Stimulated activated naive B cell treated with anti-CD40 and anti-IgM and Interleukin-4, amounts not matched to agents 10 μg/mL and 1 μg/mL and 100 μg/mL, for 72 hours (primary cell): ENCODE measurements around the gene NBEAL2.

Experiments
- ATAC-seq, 2 donors: fragments of 150-1000 bp; cut with Tn5 transposase; replicated peaks; 2 replicates each; pipeline ENCODE4 v1.10.0; 2021; ENCODE audit warnings: moderate library complexity in 1 of 2
- DNase-seq: peaks from one replicate; pipeline ENCODE4 v3.0.0; 2021
- H3K27ac Mint-ChIP-seq: one replicate; pipeline ENCODE4 v1.8.0; 2022; ENCODE audit warnings: mild to moderate bottlenecking, mixed read lengths
- H3K27me3 Mint-ChIP-seq, 2 donors: one replicate each; pipeline ENCODE4 v1.8.0; 2022; ENCODE audit warnings: mixed read lengths in 2 of 2
- H3K36me3 Mint-ChIP-seq, 2 donors: one replicate each; pipeline ENCODE4 v1.8.0; 2022; ENCODE audit warnings: mixed read lengths in 2 of 2, mild to moderate bottlenecking in 1 of 2
- H3K4me1 Mint-ChIP-seq, 2 donors: one replicate each; pipeline ENCODE4 v1.8.0; 2022; ENCODE audit warnings: mixed read lengths in 2 of 2, mild to moderate bottlenecking in 1 of 2
- H3K4me3 Mint-ChIP-seq, 2 donors: one replicate each; pipeline ENCODE4 v1.8.0; 2022; ENCODE audit warnings: mild to moderate bottlenecking in 2 of 2, mixed read lengths in 2 of 2, moderate library complexity in 1 of 2
- H3K9me3 Mint-ChIP-seq, 2 donors: one replicate each; pipeline ENCODE4 v1.8.0; 2022; ENCODE audit warnings: mixed read lengths in 2 of 2, mild to moderate bottlenecking in 1 of 2

NBEAL2 gene

GRCh38 chr3:46936733-46937250 lies 42.7 kb upstream of the NBEAL2 start:
- no peak for DNase-seq
- H3K4me3 Mint-ChIP-seq = no peak overlapping the region
- peaks cover 43 to 77% of the 10 kb centered on the region in 2 donors for H3K36me3 Mint-ChIP-seq
- no peaks in the 10 kb centered on the region for H3K27me3 Mint-ChIP-seq
- H3K9me3 Mint-ChIP-seq = no peaks in the 10 kb centered on the region
- peaks cover 62 to 95% of the 10 kb centered on the region in 2 donors for H3K4me1 Mint-ChIP-seq
- no peak for ATAC-seq
- H3K27ac Mint-ChIP-seq = peak overlapping the region; percentile 43

GRCh38 chr3:46938118-46938517 lies 41.3 kb upstream of the NBEAL2 start:
- Mint-ChIP-seq H3K27me3 (no peaks in the 10 kb centered on the region), H3K4me3 (no peak overlapping the region), H3K4me1 (peaks cover 62 to 95% of the 10 kb centered on the region in 2 donors), H3K27ac (peak overlapping the region; percentile 83), H3K9me3 (no peaks in the 10 kb centered on the region), H3K36me3 (peaks cover 45 to 77% of the 10 kb centered on the region in 2 donors)
- ATAC-seq = no peak
- DNase-seq = no peak

GRCh38 chr3:46939578-46940445 lies 39.7 kb upstream of the NBEAL2 start:
- no peaks in the 10 kb centered on the region for H3K9me3 Mint-ChIP-seq
- no peak for DNase-seq
- peaks cover 71 to 95% of the 10 kb centered on the region in 2 donors for H3K4me1 Mint-ChIP-seq
- peak overlapping the region in 1 of 2 donors; percentile 17 for H3K4me3 Mint-ChIP-seq
- no peaks in the 10 kb centered on the region for H3K27me3 Mint-ChIP-seq
- peak overlapping the region; percentile 95 for H3K27ac Mint-ChIP-seq
- peaks cover 48 to 80% of the 10 kb centered on the region in 2 donors for H3K36me3 Mint-ChIP-seq
- no peak for ATAC-seq

- DNase-seq (no peak), ATAC-seq (no peak)
- Mint-ChIP-seq H3K36me3 (peaks cover 53 to 78% of the 10 kb centered on the region in 2 donors), H3K27ac (peak overlapping the region; percentile 88), H3K4me1 (peaks cover 76 to 97% of the 10 kb centered on the region in 2 donors), H3K27me3 (no peaks in the 10 kb centered on the region), H3K9me3 (no peaks in the 10 kb centered on the region), H3K4me3 (no peak overlapping the region)
Measured at GRCh38 chr3:46942076-46942475, 37.4 kb upstream of the NBEAL2 start.

- Mint-ChIP-seq H3K27ac (peak overlapping the region; percentile 88), H3K9me3 (no peaks in the 10 kb centered on the region), H3K4me3 (peak overlapping the region; percentile 30 to 51), H3K27me3 (no peaks in the 10 kb centered on the region), H3K4me1 (peaks cover 79 to 98% of the 10 kb centered on the region in 2 donors), H3K36me3 (peaks cover 52 to 79% of the 10 kb centered on the region in 2 donors)
- no peak for DNase-seq
- ATAC-seq = no peak
Measured at GRCh38 chr3:46942481-46943236, 36.8 kb upstream of the NBEAL2 start.

- Mint-ChIP-seq H3K4me3 (peak overlapping the region; percentile 51 to 60), H3K4me1 (peaks cover 81 to 98% of the 10 kb centered on the region in 2 donors), H3K27me3 (no peaks in the 10 kb centered on the region), H3K36me3 (peaks cover 53 to 77% of the 10 kb centered on the region in 2 donors), H3K27ac (peak overlapping the region; percentile 88), H3K9me3 (no peaks in the 10 kb centered on the region)
- no peak for DNase-seq
- peak; percentile 77 to 80 for ATAC-seq
Measured at GRCh38 chr3:46943237-46944187, 36.0 kb upstream of the NBEAL2 start.

GRCh38 chr3:46944191-46944590 lies 35.3 kb upstream of the NBEAL2 start:
- DNase-seq (no peak), ATAC-seq (no peak)
- no peaks in the 10 kb centered on the region for H3K9me3 Mint-ChIP-seq
- H3K27ac Mint-ChIP-seq = peak overlapping the region; percentile 88
- peaks cover 54 to 76% of the 10 kb centered on the region in 2 donors for H3K36me3 Mint-ChIP-seq
- peak overlapping the region; percentile 5 to 48 for H3K4me3 Mint-ChIP-seq
- no peaks in the 10 kb centered on the region for H3K27me3 Mint-ChIP-seq
- H3K4me1 Mint-ChIP-seq = peaks cover 82 to 98% of the 10 kb centered on the region in 2 donors

GRCh38 chr3:46946416-46946815 lies 33.0 kb upstream of the NBEAL2 start:
- Mint-ChIP-seq H3K4me1 (peaks cover 74 to 99% of the 10 kb centered on the region in 2 donors), H3K36me3 (peaks cover 39 to 68% of the 10 kb centered on the region in 2 donors), H3K4me3 (peak overlapping the region in 1 of 2 donors; percentile 15), H3K27ac (peak overlapping the region; percentile 94), H3K27me3 (no peaks in the 10 kb centered on the region), H3K9me3 (no peaks in the 10 kb centered on the region)
- no peak for ATAC-seq
- no peak for DNase-seq

- H3K4me3 Mint-ChIP-seq = peak overlapping the region; percentile 52 to 58
Measured at GRCh38 chr3:46946856-46947545, 32.5 kb upstream of the NBEAL2 start.

GRCh38 chr3:46947546-46947901 lies 31.9 kb upstream of the NBEAL2 start:
- no peaks in the 10 kb centered on the region for H3K27me3 Mint-ChIP-seq
- peaks cover 42 to 74% of the 10 kb centered on the region in 2 donors for H3K36me3 Mint-ChIP-seq
- peaks cover 77 to 97% of the 10 kb centered on the region in 2 donors for H3K4me1 Mint-ChIP-seq
- ATAC-seq (no peak), DNase-seq (no peak)
- H3K4me3 Mint-ChIP-seq = peak overlapping the region; percentile 52 to 58
- H3K27ac Mint-ChIP-seq = peak overlapping the region; percentile 94
- H3K9me3 Mint-ChIP-seq = no peaks in the 10 kb centered on the region

More at GRCh38 chr3:46946856-46947545, 32.5 kb upstream of the NBEAL2 start:
- ATAC-seq (peak in 1 of 2 donors; percentile 19), DNase-seq (no peak)
- H3K4me1 Mint-ChIP-seq = peaks cover 76 to 97% of the 10 kb centered on the region in 2 donors
- H3K27ac Mint-ChIP-seq = peak overlapping the region; percentile 94
- H3K27me3 Mint-ChIP-seq = no peaks in the 10 kb centered on the region
- H3K9me3 Mint-ChIP-seq = no peaks in the 10 kb centered on the region
- H3K36me3 Mint-ChIP-seq = peaks cover 40 to 71% of the 10 kb centered on the region in 2 donors

GRCh38 chr3:46947981-46948791 lies 31.3 kb upstream of the NBEAL2 start:
- no peaks in the 10 kb centered on the region for H3K27me3 Mint-ChIP-seq
- ATAC-seq (no peak), DNase-seq (no peak)
- H3K4me3 Mint-ChIP-seq = peak overlapping the region; percentile 50 to 58
- no peaks in the 10 kb centered on the region for H3K9me3 Mint-ChIP-seq
- H3K36me3 Mint-ChIP-seq = peaks cover 42 to 72% of the 10 kb centered on the region in 2 donors
- H3K4me1 Mint-ChIP-seq = peaks cover 77 to 97% of the 10 kb centered on the region in 2 donors
- peak overlapping the region; percentile 94 for H3K27ac Mint-ChIP-seq

- peak overlapping the region; percentile 50 to 57 for H3K4me3 Mint-ChIP-seq
- no peak for DNase-seq
- H3K27ac Mint-ChIP-seq = peak overlapping the region; percentile 65
- peaks cover 75 to 97% of the 10 kb centered on the region in 2 donors for H3K4me1 Mint-ChIP-seq
- H3K27me3 Mint-ChIP-seq = no peaks in the 10 kb centered on the region
- peak; percentile 23 to 40 for ATAC-seq
- H3K9me3 Mint-ChIP-seq = no peaks in the 10 kb centered on the region
- peaks cover 40 to 67% of the 10 kb centered on the region in 2 donors for H3K36me3 Mint-ChIP-seq
Measured at GRCh38 chr3:46948830-46949671, 30.4 kb upstream of the NBEAL2 start.
